ENCODE results near the gene ADCY2.

- no peak for TF ChIP-seq CTCF (optimal IDR thresholded peaks at IDR 0.05 in 1 of 3, IDR thresholded peaks at IDR 0.05 in 1 of 3, conservative IDR thresholded peaks at IDR 0.05 in 1 of 3; ENCODE audit: extremely low read depth in 1 of 3, insufficient read depth in 2 of 3, low read length in 3 of 3)
- no peak for TF ChIP-seq EZH2 (IDR thresholded peaks at IDR 0.05; ENCODE audit: low read length)
These were observed 272.7 kb downstream of the ADCY2 start for GRCh38 chr5:7668627-7669026.

Data from keratinocyte (primary cell).